GM21723 (cell line): Measurements from ENCODE around the gene NPR1.
"Not testable (repeated sequence)": the region's sequence is repeated elsewhere in the genome, so short reads cannot be mapped to it uniquely, and the experiment has no call there.

Experiments
- ATAC-seq: cut with Tn5 transposase; IDR thresholded peaks from one replicate; pipeline ENCODE4 v1.9.1; 2021; ENCODE audit warnings: mild to moderate bottlenecking, moderate library complexity; ENCODE audit not compliant: unreplicated experiment

Gene NPR1

GRCh38 chr1:153723687-153724086 is 45.2 kb downstream of the NPR1 start:
- ATAC-seq, result no peak

DNA sequence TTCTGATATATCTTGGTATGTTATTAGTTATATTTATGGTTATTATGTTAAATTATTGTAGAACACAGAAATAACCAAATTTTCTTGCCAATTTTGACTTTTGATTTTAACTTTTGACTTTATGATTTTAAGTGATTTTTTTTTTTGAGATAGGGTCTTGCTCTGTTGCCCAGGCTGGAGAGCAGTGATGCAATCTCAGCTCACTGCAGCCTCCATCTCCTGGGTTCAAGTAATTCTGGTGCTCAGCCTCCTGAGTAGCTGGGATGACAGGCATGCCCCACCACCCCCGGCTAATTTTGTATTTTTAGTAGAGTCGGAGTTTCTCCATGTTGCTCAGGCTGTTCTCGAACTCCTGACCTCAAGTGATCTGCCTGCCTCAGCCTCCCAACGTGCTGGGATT is 46.1 kb downstream of the NPR1 start:
- not testable (repeated sequence) for ATAC-seq

DNA sequence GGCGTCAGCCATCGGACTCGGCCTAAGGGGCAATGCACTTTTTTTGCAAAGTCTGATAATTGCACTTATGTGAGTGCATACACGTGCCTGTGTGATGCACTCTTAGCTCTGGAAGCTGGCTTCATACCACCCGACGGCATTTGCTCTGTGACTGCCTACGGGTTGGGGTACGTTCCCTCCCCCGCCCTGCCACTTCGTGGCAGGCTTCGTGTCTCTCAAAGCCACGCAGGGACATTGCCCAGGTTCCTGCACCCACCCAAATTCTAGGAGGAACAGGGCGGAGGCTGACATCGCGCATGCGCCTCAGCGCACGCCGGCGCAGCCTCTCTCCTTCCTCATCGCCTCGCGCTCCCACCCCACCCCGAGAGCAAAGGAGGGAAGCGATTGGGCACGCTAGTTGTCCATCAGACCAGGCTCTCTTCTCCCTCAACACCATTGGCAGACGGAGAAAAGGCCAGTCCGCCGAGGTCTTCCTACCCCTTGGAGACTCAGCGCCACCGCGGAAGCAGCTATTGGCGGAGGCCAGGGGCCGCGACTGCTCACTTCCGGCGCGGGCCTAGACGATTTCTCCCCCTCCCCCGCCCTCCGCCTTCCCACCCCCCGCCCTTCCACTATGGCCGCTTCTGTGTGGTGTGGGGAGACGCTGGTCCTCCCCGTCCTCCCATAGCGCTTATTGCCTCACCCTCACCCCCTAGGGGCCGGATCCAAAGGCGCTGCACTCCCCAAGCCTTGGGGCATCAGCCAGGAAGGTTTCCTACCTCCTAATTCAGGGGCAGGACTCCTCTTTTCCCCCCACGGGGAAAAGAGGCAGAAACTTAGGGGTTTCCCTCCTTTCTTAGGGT is 49.2 kb downstream of the NPR1 start, which contains the start of gene INTS3:
INTS3 (plus strand) TSS at position 588 of the 842 bp plus-strand sequence. CDS start 585 bp downstream, outside the sequence.
- ATAC-seq, result peak; percentile 95

GRCh38 chr1:153728305-153729066 is 50.0 kb downstream of the NPR1 start:
- ATAC-seq, result peak; percentile 7

DNA sequence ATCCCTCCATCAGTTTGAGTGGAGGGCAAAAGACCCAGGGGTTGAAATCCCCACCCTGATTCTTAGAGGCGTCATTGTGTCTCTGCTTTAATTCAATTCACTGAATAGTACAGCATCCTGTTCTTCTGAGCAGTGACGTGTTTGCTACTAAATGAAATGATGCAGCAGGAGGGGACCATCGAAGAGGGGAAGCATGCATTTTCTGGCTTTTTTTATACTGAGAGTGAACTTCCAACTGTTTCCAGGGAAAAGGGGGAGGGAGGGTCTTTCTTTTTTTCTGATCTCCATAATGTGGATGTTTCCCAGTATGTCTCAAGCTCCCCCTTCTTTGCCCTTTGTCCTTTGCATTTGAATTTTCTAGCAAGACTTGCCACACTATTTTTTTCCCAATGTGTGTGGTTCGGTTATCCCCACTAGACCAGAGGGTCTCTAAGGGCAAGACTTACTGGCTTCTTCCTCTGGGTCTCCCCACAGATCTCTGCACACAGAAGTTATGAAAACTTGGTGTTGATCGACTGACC is 52.0 kb downstream of the NPR1 start:
- ATAC-seq, result no peak

GRCh38 chr1:153733970-153734369 is 55.5 kb downstream of the NPR1 start:
- no peak for ATAC-seq

GRCh38 chr1:153734396-153735089 is 56.1 kb downstream of the NPR1 start:
- ATAC-seq, result no peak

DNA sequence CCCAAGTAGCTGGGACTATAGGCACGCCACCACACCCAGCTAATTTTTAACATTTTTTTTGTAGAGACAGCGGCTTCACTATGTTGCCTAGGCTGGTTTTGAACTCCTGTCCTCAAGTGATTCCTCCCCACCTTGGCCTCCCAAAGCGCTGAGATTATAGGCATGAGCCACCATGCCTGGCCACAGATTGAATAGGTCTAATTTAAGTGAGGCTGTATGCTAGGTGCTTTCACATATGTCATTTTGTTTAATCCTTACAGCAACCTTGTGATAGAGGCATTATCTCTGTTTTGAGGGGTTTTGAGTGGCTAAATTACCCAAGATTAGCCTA is 56.6 kb downstream of the NPR1 start:
- ATAC-seq, result no peak

DNA sequence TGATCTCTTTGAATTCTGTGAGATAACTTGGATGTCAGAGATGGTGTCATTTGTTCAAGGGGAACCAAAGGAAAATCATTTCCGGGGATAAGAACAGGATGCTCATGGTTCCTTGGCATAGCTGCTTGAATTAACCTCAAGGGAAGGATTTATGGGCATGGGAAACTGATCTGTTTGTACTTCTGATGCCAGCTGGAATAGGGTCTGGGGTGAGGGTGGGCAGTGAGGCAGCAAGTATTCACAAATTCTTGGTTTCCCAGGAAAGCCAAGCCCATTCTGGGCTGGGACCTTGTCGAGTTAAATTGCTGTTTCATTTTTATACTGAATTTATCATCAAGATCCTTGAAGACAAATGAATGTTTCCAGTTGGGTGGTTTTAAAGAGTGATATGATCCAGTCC is 63.5 kb downstream of the NPR1 start:
- no peak for ATAC-seq

GRCh38 chr1:153742411-153743142 is 64.1 kb downstream of the NPR1 start:
- ATAC-seq, result no peak
